Measurements from ENCODE around the gene IL2RA. TPM values are rescaled to one million over a fixed set of nuclear protein-coding genes. Genes with fewer than 3 reads are reported as not detected.

IL2RA gene
- total and polyA plus RNA-seq, 7 donors = 0.08 to 1.8 (median 0.20) TPM

GRCh38 chr10:6053303-6053702 lies 8.9 kb downstream of the IL2RA start:
- 69 to 92% (median 81%) methylated on average over 4 of the region's 4 CpGs for WGBS, 3 donors
- Histone ChIP-seq H3K4me3 (no peak overlapping the region), H3K27me3 (ENCODE audit: insufficient read depth in 3 of 3, low read length in 2 of 3) (no peaks in the 10 kb centered on the region), H3K4me1 (no peaks in the 10 kb centered on the region), H3K9me3 (no peaks in the 10 kb centered on the region), H3K36me3 (ENCODE audit: insufficient read depth in 1 of 2, low read depth in 1 of 2) (no peaks in the 10 kb centered on the region), H3K27ac (peak overlapping the region; percentile 27)
- intact Hi-C loops (cut with DNase I) = no loop called here
- no peak for DNase-seq
- TF ChIP-seq CTCF (IDR thresholded peaks at IDR 0.05) = no peak
- ATAC-seq = no peak

GRCh38 chr10:6052247-6053221 lies 9.6 kb downstream of the IL2RA start:
- Histone ChIP-seq H3K9me3 (no peaks in the 10 kb centered on the region), H3K4me1 (no peaks in the 10 kb centered on the region)

GRCh38 chr10:6050801-6051445 lies 11.2 kb downstream of the IL2RA start:
- ATAC-seq = peak; percentile 57 to 79 (median 67)
- intact Hi-C loops (cut with DNase I) = no loop called here
- H3K4me1 ChIP-seq = no peaks in the 10 kb centered on the region

More at GRCh38 chr10:6052247-6053221, 9.6 kb downstream of the IL2RA start:
- Histone ChIP-seq H3K27ac (no peak overlapping the region), H3K4me3 (no peak overlapping the region), H3K27me3 (ENCODE audit: insufficient read depth in 3 of 3, low read length in 2 of 3) (no peaks in the 10 kb centered on the region), H3K36me3 (ENCODE audit: insufficient read depth in 1 of 2, low read depth in 1 of 2) (no peaks in the 10 kb centered on the region)
- intact Hi-C loops (cut with DNase I) = no loop called here
- DNase-seq (no peak), ATAC-seq (no peak)
- TF ChIP-seq CTCF (IDR thresholded peaks at IDR 0.05) = no peak
- 83 to 89% (median 88%) methylated on average over 17 of the region's 17 CpGs for WGBS, 3 donors

GRCh38 chr10:6049031-6049400 lies 13.2 kb downstream of the IL2RA start:
- Histone ChIP-seq H3K4me3 (no peak overlapping the region), H3K27ac (no peak overlapping the region), H3K4me1 (no peaks in the 10 kb centered on the region), H3K36me3 (ENCODE audit: insufficient read depth in 1 of 2, low read depth in 1 of 2) (no peaks in the 10 kb centered on the region), H3K9me3 (no peaks in the 10 kb centered on the region), H3K27me3 (ENCODE audit: insufficient read depth in 3 of 3, low read length in 2 of 3) (no peaks in the 10 kb centered on the region)
- no peak for TF ChIP-seq CTCF (IDR thresholded peaks at IDR 0.05)
- DNase-seq (no peak), ATAC-seq (no peak)
- intact Hi-C loops (cut with DNase I) = no loop called here
- 85 to 94% (median 89%) methylated on average over 2 of the region's 2 CpGs for WGBS, 3 donors

More at GRCh38 chr10:6050801-6051445, 11.2 kb downstream of the IL2RA start:
- Histone ChIP-seq H3K36me3 (ENCODE audit: insufficient read depth in 1 of 2, low read depth in 1 of 2) (no peaks in the 10 kb centered on the region), H3K9me3 (no peaks in the 10 kb centered on the region), H3K27me3 (ENCODE audit: insufficient read depth in 3 of 3, low read length in 2 of 3) (no peaks in the 10 kb centered on the region), H3K4me3 (peak overlapping the region; percentile 58), H3K27ac (peak overlapping the region; percentile 51)
- TF ChIP-seq CTCF (IDR thresholded peaks at IDR 0.05) = peak; percentile 29
- WGBS, 3 donors = 4 to 8% (median 7%) methylated on average over 18 of the region's 18 CpGs
- DNase-seq = peak; percentile 58 to 70

Measured in psoas muscle (tissue), 8 donors.